GM13977 (cell line): ENCODE data around the gene PTPRK.

Experiments used
- DNase-seq: peaks from one replicate; pipeline ENCODE4 v3.0.0; 2012; ENCODE audit warnings: low spot score
- CTCF ChIP-seq: IDR thresholded peaks from 2 replicates; pipeline ENCODE4 v1.5.1; 2012; ENCODE audit warnings: mild to moderate bottlenecking, control low read depth; ENCODE audit not compliant: insufficient read depth; ENCODE audit errors: extremely low read depth, missing control alignments
- in situ Hi-C: fragments of 300-500 bp; cut with MboI; formaldehyde crosslinking; loops from one replicate; pipeline ENCODE4 v1.12.0; 2022; ENCODE audit warnings: low sequenced_read_pairs, low pct_unique_long_range_greater_than_20kb, mixed read lengths, inconsistent platforms; ENCODE audit not compliant: unreplicated experiment

The PTPRK gene

GRCh38 chr6:128179876-128180438 lies 340.4 kb downstream of the PTPRK start:
- no peak for DNase-seq
- no peak for TF ChIP-seq CTCF
- in situ Hi-C loops, result no loop called here

- no peak for DNase-seq
- in situ Hi-C loops, result no loop called here
- no peak for TF ChIP-seq CTCF
Observed at GRCh38 chr6:128174724-128175123, 345.7 kb downstream of the PTPRK start.

- in situ Hi-C loops, result no loop called here
- TF ChIP-seq CTCF, result no peak
Observed at GRCh38 chr6:128172752-128173682, 347.4 kb downstream of the PTPRK start.

GRCh38 chr6:128172081-128172480 lies 348.3 kb downstream of the PTPRK start:
- TF ChIP-seq CTCF, result no peak
- in situ Hi-C loops, result no loop called here
- DNase-seq, result no peak

More at GRCh38 chr6:128172752-128173682, 347.4 kb downstream of the PTPRK start:
- DNase-seq, result no peak

- no peak for DNase-seq
- in situ Hi-C loops, result no loop called here
- no peak for TF ChIP-seq CTCF
Observed at GRCh38 chr6:128171182-128171581, 349.2 kb downstream of the PTPRK start.

- in situ Hi-C loops, result no loop called here
- no peak for TF ChIP-seq CTCF
- DNase-seq, result no peak
Observed at GRCh38 chr6:128168244-128168643, 352.2 kb downstream of the PTPRK start.
